ENCODE results near the gene B3GNT5.
A peak's percentile ranks its signal among the peaks of the same experiment; 100 is the strongest.

Gene B3GNT5

DNA sequence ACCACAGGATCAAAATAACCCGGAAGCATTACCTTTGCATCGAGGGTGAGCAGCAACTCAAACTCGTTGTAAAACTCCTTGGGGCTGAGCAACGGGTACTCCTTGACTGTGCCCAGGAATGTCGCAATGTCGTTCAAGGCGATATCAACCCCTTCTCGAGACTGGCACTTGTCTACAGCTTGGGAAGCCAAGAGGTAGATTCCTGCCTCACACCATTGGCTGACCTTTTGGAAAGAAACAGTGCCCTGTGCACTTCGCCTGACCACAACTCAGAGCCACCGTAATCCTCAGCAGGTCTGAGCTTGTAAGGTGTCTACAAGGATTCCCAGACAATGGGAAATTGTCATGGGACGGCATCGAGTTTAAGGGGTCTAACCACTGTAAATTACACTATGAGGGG is 43.9 kb downstream of the B3GNT5 start:
- DNase-seq = no peak

DNA sequence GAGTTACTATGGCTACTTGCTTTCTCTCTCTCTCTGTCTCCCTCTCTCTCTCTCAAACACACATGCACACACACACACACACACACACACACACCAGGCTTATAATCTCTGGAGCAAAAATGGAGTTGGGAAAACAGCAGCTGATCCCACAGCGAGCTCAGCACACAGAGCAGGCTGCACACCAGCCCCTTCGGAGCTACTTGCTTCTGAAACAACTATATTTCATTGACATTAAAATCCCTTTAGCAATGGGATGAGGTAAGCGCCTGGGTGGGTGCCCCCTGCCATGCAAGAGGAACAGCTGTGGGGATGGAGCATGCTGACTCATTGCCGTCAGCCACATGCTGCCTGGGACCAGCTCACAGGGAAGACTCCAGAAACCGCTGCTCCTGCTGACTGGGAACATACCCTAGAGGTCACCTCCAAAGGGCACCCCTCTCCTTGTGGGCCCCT is 45.7 kb downstream of the B3GNT5 start:
- DNase-seq = no peak

DNA sequence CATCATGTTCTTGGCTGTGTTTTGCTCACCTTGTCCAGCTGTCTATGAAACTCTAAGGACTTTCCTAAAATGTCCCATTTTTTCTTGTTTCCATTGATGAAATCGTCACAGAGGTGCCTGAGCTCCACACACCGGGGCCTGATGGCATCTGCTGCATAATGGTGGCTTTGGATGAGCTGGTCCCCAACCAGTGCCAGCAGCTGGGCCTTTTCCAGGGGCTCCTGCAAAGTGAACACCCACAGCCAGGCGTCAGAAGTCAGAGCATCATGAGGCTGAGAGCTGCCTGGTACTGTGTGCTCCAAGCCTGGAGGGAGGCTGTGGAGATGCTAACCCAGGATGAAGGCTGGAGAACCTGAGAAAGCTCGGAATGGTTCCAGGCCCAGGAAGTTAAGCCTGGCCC is 46.9 kb downstream of the B3GNT5 start:
- no peak for DNase-seq

DNA sequence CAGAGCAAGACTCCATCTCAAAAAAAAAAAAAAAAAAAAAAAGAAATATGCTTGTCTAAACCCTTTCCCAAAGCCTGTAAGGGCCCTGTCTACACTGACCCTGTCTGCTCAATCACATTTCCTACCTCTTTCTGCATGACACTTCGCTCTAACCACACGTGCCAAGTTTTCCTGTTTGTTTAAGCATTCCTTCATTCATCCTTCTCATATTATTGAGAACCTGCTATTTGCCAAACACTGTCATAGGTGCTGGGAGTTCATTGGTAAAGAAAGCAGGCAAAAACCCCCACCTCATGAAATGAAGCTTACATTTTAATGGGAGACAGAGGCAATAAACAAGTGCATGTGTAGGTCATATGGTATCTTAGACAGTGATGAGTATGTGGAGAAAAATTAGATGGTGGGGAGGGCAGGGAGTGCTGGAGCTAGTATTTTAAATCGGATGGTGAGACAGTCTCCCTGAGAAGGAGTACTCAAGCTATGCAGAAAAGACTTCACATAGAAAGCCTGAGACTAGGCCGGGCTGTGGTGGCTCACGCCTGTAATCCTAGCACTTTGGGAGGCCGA is 48.0 kb downstream of the B3GNT5 start:
- DNase-seq = no peak

DNA sequence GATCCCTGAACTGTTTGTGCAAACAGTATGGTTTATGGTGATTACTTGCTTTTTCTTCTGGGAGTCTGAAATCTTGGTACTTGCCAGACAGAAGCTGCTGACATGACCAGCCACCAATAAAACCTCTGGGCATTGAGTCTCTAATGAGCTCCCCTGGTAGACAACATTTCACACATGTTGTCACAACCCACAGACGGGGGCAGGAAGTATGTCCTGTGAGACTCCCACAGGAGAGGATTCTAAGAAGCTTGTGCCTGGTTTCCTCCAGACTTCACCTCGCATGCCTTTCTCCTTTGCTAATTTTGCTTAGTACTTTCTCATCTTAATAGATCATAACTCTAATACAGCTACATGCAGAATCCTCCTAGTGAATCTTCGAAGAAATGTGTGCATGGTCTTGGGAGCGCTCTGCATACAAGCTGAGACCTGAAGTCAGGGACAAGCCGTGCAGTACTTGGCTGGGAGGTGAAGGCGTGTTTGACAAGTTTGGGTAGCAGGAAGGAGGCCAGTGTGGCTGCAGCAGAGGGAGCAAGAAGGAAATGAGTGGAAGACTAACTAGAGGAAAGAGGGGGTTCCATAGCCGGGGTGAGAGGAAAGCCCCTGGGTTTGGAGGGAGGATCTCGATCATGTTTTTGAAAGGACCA is 49.0 kb downstream of the B3GNT5 start:
- no peak for DNase-seq

DNA sequence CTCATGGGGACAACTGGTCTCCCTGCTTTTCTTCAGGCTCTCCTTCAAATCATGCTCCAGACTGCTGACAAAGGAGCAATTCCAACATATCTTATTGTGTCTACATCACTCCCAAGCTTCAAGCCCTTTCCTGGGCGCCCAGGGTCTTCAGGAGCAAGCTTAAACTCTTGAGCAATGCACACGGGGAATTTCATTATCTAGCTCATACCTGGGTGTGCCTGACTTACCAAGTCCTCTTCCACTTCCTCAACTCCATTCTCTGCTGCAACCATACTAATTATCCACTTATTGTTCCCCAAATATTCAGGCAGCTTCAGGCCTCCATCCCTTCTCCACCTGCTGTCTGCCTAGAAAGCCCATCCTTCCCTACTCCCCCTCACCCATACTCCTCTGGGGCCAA is 50.6 kb downstream of the B3GNT5 start:
- DNase-seq = no peak

DNA sequence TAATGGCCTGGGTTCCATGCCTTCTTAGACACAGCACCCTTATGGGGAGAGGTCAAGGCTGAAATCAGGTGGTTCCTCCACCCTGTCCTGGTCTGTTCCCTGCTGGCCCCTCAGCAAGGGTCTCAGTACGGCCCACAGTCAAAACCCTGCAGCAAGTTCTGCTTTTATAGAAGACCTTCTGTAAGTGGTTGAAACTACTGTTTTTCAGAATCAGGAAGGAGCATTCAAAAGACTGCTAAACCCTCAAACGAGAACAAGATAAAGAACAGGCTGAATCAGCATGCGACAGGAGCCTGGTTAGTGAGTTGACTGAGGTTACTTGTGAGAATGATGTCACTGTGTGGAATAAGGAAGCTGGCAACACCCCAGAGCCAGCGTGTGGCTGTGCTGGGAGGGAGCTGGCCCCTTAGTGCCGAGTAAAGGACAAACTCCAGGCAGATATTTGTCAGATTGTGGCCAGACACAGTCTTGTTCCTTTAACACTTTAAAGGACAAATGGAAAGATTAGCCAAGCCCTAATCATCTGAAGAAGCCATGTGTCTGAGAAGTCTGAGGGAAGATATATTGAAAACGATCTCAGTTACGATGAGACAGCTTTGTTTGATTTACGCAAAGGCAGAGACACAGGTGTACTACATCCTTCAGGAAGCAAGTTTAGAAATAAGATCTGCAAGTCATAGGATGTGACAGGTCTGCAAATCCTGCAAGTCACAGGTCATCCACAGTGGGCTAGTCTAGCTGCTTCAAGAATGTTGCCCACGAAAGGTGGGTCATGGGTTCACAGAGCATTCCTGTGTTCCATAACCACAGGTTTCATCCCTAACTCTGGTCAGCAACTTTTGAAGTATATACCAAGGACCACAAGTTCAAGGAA is 54.0 kb downstream of the B3GNT5 start:
- DNase-seq = no peak

DNA sequence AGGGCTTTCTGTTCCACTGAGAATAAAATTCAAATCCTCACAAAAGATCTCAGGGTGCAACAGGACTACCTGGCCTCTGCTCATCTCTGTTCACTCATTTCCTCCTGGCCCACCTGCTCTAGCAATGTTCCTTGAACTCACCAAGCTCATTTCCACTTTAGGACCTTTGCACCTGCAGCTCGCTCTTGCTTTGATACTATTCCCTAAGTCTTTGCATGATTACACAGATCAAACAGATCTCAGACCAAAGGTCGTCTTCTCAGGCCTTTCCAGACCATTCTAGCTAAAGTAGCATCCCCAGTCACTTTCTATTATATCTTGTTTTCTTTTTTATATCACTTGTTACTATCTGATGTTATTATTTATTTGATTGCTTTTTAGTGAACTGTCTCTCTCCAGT is 54.7 kb downstream of the B3GNT5 start:
- no peak for DNase-seq

DNA sequence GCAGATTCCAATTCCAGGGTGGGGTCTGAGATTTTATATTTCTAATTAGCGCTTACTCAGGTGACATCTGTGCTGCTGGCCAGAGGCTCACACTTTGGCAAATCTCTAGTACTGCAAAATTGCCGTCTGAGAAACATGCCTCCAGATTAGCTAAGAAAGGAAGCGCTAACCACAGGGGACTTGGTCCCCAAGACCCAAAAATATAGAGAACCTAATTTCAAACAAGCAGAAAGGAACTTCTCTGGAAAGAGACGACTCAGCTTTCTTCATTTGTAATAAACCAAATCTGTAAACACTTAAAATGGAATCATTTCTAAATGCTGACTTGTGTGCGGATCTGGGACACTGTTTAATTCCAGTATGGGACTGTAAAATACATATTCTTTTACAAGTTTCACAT is 55.7 kb downstream of the B3GNT5 start:
- no peak for DNase-seq

DNA sequence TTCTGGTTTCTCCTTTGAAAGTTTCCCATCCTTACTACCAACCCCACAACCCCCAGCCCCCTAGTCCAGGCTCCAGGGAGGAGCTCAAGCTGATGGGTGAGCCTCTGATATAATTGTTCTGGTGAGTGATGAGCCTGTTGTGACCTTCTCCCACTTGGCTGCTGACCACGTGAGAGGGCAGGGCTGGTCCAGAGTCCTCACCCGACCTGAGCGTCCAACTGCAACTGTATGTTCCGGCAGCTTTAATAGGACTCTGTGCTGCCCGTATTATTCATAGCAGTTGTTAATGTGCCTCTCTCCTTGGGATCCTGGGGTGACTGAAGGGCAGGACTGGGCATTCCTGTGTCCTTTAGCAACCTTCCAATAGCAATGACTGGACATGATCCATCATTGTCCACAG is 56.2 kb downstream of the B3GNT5 start:
- DNase-seq = no peak

DNA sequence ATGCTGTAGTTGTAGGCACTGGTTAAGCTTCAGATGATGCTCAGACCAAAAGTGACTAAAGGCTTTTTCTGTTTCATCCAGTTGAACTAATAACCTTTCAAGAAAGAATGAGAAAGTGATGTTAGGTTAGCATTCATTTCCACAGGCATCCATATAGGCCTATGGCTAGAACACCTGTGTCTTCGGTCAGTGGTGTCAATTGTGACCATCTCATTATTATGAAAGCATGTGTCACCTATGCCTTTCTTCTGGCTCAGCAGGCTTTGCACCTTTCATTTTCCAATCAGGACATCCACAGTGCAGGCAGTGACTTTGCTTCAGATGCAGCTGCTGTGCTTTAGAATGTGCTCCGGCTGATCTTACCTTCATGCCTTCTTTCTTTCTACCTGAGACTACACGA is 57.9 kb downstream of the B3GNT5 start:
- DNase-seq = no peak

DNA sequence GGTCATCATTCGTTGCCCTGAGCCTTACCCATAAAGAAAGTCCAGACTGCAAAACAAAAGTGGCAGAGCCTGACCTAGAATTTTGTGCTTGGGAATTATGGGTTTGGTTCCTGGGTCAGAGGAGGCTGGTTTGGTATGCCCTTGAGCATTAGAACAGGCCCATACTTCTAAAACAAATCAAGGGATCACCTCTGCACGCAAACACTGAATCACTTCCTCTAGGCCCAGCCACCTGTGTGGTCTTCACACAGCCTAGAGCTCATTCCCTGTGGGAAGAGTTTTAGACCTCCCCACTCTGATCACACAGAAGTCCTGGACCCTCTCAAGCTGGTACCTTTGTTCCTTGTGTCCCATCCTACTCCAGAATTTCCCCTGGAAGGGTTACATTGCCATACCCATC is 59.4 kb downstream of the B3GNT5 start:
- DNase-seq = no peak

DNA sequence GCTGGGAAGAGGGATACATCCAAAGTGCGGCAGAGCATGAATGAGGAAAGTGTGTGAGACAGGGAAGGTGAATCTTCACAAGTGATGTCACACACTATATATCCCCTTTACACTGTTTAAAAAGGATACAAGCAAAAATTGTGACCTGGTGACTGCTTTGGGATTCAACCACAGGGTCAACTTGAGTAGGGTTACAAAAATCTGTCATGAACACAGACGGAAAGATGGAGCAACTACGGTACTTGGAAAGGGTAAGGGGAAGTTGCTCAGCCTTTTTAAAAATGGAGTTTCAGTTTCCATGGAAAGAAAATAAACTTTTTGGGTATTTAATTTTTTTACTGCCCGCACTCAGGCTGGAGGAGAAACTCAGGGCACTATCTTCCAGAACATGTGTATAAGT is 60.3 kb downstream of the B3GNT5 start:
- no peak for DNase-seq

DNA sequence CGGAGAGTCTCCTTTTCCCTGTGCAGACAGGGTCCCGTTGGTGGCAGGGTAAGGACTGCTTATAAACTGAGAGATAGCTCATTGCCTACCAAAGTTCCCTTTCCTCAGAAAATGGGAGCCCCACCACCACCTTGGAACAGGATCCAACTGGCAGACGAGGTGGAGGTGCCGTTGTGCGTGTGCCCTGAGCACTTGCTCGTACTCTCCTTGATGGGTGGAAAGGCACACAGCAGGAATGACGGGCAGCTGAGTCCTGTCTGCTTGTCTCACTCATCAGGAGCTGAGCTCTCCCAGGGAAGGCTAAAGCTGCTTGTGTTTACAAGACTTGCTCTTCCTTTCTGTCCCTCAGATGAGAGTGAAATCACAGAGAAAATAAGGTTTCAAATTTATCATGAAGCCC is 60.7 kb downstream of the B3GNT5 start:
- DNase-seq = no peak

DNA sequence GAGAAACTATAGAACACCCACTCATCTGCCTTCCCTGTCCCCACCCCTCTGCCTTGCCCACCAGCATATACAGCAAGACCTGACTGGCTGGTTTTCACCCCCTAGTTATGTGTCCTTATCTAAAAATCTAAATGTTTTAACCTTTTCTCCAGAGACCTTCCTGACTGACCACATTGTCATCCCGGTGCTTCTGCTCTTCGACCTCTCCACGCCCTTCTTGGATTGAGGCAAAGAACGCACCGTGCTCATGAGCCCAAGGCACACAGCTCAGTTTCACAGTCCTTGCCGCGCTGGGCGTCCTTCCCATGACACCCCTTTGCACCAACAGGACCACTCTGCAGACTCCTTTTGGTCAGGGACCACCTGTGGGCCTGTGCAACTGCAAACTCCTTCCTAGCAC is 62.7 kb downstream of the B3GNT5 start:
- no peak for DNase-seq

DNA sequence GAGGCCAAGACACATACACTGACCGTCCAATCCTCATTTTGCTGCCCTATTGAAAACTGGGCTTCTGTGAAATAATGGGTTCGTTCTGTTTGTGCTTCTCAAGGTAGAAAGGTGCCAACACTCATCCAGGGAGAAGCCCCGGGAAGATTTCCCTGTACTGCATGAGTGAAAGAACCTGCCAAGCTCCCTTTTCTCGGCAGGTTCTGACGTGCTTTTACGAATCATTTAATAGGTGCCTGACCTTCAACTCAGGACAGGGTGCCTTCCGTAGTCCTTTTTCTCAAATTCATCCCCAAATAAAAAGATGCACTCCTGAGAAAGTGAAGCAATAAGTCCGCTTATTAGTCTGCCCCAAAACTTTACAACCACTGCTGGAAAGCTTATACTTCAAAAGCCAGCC is 64.2 kb downstream of the B3GNT5 start:
- DNase-seq = no peak

DNA sequence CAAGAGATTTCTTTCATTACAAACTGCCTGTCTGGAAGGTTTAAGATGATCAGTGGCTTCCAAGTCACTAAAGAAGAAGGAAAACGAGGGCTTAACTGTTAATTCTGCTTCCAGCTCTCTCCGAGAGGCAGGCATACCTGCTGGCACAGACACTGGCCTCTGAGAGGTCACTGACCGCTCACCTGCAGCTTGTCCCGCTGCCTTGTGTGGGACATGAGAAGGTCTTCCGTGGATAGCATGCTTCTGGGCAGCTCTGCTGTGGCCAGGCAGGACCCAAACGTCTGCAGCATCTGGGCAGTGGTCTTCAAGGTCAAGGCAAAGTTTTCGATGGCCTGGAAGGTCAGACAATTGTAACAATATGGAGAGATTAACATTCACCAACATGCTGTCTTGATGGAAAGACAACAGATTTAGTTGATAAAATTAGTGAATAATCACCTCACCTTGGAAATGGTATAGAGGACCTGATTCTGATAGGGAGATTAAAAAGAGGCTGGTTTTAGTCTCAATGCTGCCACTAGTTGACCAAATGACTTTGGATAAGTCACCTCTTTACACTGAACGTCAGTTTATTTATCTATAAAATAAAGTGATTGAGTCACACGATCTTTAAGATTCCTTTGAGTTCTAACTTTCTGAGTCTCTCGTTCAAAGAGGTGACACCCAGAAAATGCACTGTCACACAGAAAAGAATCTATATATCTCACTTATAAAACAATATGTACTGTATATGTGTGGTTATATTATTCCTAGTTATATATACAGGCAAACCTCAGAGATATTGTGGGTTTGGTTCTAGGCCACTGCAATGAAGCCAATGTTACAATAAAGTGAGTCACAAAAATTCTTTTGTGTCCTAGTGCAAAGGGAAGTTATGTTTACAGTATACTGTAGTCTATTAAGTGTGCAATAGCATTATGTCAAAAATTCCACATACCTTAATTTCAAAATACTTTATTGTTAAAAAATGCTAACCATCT is 65.1 kb downstream of the B3GNT5 start:
- DNase-seq = no peak

DNA sequence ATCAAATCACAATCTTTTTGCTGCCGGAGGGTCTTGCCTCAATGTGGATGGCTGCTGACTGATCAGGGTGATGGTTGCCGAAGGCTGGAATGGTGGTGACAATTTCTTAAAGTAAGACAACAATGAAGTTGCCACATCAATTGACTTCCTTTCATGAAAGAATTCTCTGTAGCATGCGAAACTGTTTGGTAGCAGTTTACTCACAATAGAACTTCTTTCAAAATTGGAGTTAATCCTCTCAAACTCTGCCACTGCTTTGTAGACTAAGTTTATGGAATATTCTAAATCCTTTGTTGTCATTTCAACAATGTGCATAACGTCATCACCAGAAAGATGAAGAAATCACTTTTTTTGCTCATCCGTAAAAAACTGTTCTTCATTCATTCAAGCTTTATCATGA is 65.8 kb downstream of the B3GNT5 start:
- DNase-seq = peak in 1 of 4 experiments; percentile 0

DNA sequence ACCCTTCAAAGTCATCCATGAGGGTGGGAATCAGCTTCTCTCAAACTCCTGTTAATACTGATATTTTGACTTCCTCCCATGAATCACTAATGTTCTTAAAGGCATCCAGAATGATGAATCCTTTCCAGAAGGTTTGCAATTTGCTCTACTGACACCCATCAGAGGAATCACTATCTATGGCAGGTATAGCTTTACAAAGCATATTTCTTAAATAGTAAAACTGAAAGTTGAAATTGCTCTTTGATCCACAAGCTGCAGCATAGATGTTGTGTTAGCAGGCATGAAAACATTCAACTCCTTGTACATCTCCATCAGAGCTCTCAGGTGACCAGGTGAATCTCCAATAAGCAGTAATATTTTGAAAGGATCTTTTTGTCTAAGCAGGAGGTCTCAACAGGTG is 66.3 kb downstream of the B3GNT5 start:
- DNase-seq = no peak
